ENCODE results near the gene SYT13.
A peak's percentile ranks its signal among the peaks of the same experiment; 100 is the strongest.
"Not testable (repeated sequence)": the region's sequence is repeated elsewhere in the genome, so short reads cannot be mapped to it uniquely, and the experiment has no call there.

SYT13 gene

GRCh38 chr11:45300715-45301114 lies 14.6 kb upstream of the SYT13 start:
- no peak for DNase-seq (ENCODE audit: low read depth)
- TF ChIP-seq, protein P1, sequence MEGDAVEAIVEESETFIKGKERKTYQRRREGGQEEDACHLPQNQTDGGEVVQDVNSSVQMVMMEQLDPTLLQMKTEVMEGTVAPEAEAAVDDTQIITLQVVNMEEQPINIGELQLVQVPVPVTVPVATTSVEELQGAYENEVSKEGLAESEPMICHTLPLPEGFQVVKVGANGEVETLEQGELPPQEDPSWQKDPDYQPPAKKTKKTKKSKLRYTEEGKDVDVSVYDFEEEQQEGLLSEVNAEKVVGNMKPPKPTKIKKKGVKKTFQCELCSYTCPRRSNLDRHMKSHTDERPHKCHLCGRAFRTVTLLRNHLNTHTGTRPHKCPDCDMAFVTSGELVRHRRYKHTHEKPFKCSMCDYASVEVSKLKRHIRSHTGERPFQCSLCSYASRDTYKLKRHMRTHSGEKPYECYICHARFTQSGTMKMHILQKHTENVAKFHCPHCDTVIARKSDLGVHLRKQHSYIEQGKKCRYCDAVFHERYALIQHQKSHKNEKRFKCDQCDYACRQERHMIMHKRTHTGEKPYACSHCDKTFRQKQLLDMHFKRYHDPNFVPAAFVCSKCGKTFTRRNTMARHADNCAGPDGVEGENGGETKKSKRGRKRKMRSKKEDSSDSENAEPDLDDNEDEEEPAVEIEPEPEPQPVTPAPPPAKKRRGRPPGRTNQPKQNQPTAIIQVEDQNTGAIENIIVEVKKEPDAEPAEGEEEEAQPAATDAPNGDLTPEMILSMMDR (conservative IDR thresholded peaks at IDR 0.05; ENCODE audit: control insufficient read depth, insufficient read depth, low read depth, low read length), result no peak
- no peak overlapping the region for H3K4me3 ChIP-seq (ENCODE audit: control insufficient read depth, low read depth, low read length)

DNA sequence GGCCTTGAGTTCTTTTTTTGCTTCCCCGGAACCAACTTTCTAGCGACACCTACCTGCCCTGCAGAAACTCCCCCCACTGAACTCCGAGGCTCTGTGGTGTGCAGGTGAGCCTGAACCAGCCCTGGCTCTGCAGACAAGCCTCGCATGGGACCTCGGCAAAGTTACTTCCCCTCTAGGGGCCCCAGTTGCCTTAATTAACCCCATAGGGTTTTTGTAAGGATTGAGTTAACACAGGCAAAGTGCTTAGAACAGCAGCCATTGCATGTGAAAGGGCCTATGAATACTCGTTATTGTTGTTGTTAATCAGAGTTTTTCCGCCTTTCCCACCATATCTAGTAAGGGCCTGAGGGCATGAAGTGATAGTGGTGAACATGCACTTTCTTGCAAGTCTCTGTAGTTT lies 12.6 kb upstream of the SYT13 start:
- TF ChIP-seq, protein P1 (conservative IDR thresholded peaks at IDR 0.05; ENCODE audit: control insufficient read depth, insufficient read depth, low read depth, low read length), result no peak
- no peak for DNase-seq (ENCODE audit: low read depth)

GRCh38 chr11:45296075-45296474 lies 9.9 kb upstream of the SYT13 start:
- no peak overlapping the region for H3K4me3 ChIP-seq (ENCODE audit: control insufficient read depth, low read depth, low read length)
- TF ChIP-seq, protein P1 (conservative IDR thresholded peaks at IDR 0.05; ENCODE audit: control insufficient read depth, insufficient read depth, low read depth, low read length), result no peak
- DNase-seq (ENCODE audit: low read depth), result no peak

More for the DNA sequence above, 12.6 kb upstream of the SYT13 start:
- H3K4me3 ChIP-seq (ENCODE audit: control insufficient read depth, low read depth, low read length), result no peak overlapping the region

DNA sequence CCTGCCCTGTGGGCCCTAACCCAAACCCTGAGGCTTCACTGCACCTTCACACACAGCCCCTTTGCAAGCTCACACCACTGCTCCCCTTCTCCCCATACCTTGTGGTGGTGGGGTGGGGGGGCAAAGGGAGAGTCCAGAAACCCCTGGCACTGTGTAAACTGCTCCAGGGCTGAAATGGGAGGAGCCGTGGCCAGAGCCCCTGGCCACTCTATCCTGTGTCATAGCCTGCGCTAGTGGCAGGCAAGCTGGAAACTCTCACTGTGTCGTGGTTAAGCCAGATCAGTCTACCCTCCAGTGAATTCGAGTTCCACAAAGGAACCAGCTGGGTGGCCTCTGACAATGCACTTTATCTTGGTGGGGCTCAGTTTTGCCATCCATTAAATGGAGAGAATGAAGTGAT lies 8.4 kb upstream of the SYT13 start:
- DNase-seq (ENCODE audit: low read depth), result no peak
- TF ChIP-seq, protein P1 (conservative IDR thresholded peaks at IDR 0.05; ENCODE audit: control insufficient read depth, insufficient read depth, low read depth, low read length), result no peak
- H3K4me3 ChIP-seq (ENCODE audit: control insufficient read depth, low read depth, low read length), result no peak overlapping the region

DNA sequence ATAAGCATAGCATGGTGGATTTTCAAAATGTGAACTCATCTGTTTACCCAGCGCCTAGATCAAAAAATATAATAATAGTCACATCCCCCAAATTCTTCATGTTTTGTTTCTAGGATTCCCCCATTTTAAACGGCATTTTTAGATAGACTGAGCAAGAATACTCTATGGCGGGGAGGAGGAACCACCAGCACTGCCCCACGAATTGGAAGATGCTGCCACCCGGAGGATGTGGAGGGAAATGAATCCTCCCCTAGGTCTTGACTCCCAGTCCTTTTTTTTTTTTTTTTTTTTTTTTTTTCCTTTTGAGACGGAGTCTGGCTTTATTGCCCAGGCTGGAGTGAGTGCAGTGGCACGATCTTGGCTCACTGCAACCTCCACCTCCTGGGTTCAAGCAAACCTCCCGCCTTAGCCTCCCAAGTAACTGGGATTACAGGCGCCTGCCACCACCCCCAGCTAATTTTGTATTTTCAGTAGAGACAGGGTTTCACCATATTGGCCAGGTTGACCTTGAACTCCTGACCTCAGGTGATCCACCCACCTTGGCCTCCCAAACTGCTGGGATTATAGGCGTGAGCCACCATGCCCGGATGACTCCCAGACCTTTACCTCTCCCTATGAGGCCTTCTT lies 7.5 kb upstream of the SYT13 start:
- H3K4me3 ChIP-seq (ENCODE audit: control insufficient read depth, low read depth, low read length), result not testable (repeated sequence)
- TF ChIP-seq, protein P1 (conservative IDR thresholded peaks at IDR 0.05; ENCODE audit: control insufficient read depth, insufficient read depth, low read depth, low read length), result peak; percentile 74
- DNase-seq (ENCODE audit: low read depth), result peak; percentile 81

DNA sequence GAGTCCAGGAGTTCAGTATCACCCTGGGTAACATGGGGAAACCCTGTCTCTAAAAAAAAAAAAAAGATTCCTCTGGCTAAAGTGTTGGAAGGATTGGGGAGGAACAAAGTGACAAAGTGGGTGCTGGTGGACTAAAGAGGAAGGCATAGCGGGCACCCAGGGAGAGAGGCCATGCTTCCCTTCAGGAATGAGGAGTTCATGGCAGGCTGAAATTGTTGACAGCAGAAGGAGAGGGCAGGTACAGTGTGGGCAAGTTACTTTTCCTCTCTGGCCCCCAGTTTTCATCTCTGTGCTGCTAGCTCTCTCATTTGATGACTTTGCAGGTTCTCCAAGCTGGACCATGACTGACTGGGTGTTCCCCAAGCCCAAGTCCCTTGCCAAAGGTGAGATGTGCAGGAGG lies 4.4 kb upstream of the SYT13 start:
- no peak overlapping the region for H3K4me3 ChIP-seq (ENCODE audit: control insufficient read depth, low read depth, low read length)
- TF ChIP-seq, protein P1 (conservative IDR thresholded peaks at IDR 0.05; ENCODE audit: control insufficient read depth, insufficient read depth, low read depth, low read length), result no peak
- no peak for DNase-seq (ENCODE audit: low read depth)

GRCh38 chr11:45289369-45289768 lies 3.2 kb upstream of the SYT13 start:
- TF ChIP-seq, protein P1 (conservative IDR thresholded peaks at IDR 0.05; ENCODE audit: control insufficient read depth, insufficient read depth, low read depth, low read length), result no peak
- peak; percentile 83 for DNase-seq (ENCODE audit: low read depth)
- no peak overlapping the region for H3K4me3 ChIP-seq (ENCODE audit: control insufficient read depth, low read depth, low read length)

Measured in fibroblast of mammary gland (primary cell).